Activated gamma-delta T cell treated with Interleukin-2 at 50 U/mL for 16 hours (primary cell): ENCODE data around the gene ANXA3.
"Not testable (repeated sequence)": the region's sequence is repeated elsewhere in the genome, so short reads cannot be mapped to it uniquely, and the experiment has no call there.

Experiments
- DNase-seq: peaks from one replicate; pipeline ENCODE4 v3.0.0-alpha.2; 2020

ANXA3 gene, protein sequence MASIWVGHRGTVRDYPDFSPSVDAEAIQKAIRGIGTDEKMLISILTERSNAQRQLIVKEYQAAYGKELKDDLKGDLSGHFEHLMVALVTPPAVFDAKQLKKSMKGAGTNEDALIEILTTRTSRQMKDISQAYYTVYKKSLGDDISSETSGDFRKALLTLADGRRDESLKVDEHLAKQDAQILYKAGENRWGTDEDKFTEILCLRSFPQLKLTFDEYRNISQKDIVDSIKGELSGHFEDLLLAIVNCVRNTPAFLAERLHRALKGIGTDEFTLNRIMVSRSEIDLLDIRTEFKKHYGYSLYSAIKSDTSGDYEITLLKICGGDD

GRCh38 chr4:78551420-78552351 lies at the start of gene ANXA3:
ANXA3 (plus strand) TSS chr4:78551770; CDS start chr4:78554474, 2,704 bp downstream.
- no peak for DNase-seq

DNA sequence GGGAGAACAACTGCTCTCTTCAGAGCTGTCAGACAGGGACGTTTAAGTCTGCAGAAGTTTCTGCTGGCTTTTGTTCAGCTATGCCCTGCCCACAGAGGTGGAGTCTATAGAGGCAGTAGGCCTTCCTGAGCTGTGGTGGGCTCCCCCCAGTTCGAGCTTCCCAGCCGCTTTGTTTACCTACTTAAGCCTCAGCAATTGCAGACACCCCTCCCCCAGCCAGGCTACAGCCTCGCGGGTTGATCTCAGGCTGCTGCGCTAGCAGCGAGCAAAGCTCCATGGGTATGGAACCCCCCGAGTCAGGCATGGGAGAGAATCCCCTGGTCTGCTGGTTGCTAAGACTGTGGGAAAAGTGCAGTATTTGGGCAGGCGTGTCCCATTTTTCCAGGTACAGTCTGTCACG lies 45.3 kb upstream of the ANXA3 start:
- DNase-seq, result not testable (repeated sequence)

DNA sequence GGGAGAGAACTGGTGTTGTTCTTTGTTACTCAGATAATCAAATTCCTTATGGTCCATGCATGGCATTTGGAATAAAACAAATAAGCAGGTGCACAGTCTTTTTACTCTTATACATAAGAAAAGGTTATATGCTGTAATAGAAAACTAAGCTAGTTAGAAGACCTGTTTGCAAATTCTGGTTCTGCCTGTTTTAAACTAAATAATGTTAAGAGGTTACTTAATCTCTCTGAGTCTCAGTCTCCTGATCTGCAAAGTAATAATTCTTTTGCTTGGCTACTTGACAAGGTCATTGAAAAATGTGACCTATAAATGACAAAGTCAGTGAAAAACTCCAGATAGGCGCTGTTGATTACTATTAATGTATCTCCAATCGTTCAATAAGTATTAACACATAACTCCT lies 42.5 kb upstream of the ANXA3 start:
- DNase-seq, result no peak

DNA sequence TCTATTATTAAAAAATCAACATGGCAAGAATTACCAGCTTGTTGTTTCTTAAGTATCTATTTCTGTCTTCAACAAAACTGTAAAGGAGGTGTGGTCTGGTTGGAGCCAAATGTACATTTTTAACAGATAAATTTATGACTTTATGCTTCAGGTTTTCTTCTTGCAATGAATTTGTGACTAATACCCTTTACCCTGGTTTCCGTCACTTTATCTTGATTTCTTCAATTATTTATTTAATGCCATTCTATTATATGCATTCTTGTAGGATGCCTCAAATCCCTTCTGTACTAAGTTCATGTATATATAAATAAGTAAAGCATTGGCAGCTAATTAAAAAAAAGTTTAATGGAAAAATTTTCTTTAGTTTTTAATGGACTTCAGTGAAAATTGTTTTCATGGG lies 41.5 kb upstream of the ANXA3 start:
- DNase-seq, result no peak

- DNase-seq, result no peak
Observed at GRCh38 chr4:78510681-78511080, 40.9 kb upstream of the ANXA3 start.

DNA sequence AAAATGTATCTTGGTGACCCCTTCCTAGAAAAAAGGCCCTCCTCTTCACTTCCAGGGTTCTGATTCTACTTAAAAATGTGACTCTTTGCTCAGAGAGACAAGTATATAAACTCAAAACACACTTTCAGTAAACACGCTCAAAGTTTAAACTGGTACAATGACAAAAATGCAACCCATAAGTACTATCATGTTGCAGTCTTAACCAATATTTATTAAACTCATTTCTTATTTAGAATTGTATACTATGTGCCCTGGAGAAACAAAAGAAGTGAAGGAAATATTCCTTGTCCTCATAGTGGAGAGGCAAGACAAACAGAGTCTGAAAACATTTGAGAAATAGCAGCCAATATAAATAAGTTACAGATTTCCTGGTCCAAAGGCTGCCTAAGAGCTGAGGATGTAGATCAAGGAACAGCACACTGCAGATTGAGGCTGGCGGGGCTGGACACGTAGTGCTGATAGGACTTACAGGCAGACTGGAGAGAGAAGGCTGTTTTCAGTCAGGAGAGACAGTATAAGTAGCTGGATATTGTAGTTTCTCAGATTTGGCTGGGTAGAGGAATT lies 39.1 kb upstream of the ANXA3 start:
- DNase-seq, result no peak

DNA sequence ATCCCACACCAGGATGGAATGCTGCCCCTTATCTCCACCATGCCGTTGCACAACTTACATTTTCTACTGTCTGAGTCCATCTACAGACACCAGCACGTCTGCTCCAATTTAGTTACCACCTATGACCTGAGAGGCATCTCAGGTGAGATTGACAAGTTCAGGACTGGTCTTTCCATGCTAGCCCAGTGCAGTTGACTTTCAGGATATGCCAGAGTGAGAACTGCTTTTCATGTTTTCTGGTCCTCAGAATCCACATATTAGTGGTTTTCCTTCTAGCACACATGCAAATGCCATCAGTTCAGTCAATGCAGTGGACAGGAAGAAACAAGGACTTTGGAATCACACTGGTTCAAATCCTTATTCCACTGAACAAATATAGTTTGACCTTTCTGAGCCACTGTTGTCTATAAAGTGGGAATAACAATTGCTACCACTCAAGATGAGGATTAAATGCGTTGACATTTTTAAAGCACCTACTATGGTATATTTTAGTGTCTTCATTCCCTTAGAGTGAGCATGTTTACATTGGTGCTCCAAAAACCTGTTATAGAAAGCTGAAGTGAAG lies 38.1 kb upstream of the ANXA3 start:
- DNase-seq, result no peak

DNA sequence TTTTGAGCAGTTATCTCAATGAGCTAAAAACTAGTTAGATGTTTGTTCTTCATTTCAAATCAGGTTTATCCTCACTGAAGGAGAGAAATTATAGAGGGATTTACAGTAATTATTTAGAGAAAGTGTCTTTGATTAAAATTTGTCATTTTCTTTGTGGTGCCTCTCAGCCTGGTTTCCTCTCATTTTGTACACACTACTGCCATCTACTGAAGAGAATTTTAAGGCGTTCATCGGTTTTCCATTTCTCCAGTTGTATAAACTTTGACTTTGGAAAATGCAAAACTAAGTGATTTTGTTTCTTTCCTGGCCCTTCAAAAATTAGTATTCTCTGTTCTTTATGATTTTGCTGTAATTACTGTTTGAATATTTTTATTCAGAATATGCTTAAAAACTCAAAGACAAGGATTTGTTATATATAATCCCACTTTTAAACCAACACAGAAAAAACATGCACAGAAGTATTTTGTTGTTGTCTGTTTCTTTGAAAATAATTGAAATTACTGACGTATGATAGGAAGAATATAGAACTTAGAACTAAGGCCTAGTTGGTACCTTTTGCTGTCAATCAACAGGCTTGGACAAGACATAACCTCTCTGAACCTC lies 34.4 kb upstream of the ANXA3 start:
- DNase-seq, result no peak

DNA sequence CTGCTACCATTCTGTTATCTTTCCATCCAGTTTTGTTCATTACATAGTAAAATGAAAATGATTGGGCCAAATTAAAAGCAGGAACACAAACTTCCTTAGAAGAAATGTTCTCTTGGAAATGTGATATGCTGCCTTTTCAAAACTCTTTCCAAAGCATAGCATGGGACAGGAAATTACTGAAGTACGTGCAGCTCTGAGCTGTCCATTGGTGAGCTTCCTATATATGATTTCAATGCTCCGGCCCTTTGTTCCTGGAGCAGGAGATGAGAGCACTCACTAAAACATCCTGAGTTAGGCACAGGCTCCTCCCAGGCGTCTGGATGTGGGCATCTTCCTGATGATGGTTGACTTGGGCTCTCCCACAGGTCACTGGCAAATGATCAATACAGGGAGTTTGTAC lies 33.0 kb upstream of the ANXA3 start:
- no peak for DNase-seq

DNA sequence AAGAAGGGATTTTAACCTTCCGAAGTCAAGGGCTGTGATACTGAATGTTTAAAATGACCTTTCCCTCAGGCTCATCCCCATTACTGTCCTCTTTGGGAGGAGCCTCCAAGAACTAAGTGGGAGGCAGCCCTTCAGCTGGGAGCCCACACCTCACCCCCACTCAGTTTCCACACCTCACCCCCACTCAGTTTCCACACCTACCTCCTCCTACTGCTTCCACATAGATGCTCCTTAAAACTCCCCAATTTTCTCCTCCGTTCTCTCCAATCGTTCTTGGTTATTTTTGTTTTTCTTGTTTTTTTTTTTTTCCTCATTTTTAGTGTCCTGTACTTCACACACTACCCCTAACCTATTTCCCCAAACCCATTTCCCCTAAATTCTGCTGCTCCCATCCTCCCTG lies 31.6 kb upstream of the ANXA3 start:
- no peak for DNase-seq

- no peak for DNase-seq
Observed at GRCh38 chr4:78520808-78521226, 30.8 kb upstream of the ANXA3 start.

GRCh38 chr4:78524009-78524408 lies 27.6 kb upstream of the ANXA3 start:
- no peak for DNase-seq

- no peak for DNase-seq
Observed at GRCh38 chr4:78525559-78525958, 26.0 kb upstream of the ANXA3 start.

DNA sequence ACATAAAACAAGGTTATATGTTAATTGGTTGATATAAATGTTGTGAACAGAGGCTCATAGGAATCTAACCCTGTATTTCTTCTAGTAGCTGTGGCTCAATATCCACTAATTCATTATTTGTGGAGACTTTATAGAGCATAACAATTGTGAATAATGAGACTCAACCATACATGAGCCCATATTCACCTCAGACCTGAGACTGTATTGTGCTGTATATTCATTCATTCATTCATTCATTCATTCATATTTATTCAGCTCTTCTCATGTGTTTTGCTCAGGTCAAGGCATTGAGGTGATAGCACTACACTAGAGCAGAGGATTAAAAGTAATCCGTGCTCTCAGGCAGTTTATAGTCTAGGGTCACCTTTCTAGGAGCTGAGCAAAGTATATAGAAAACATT lies 24.5 kb upstream of the ANXA3 start:
- DNase-seq, result no peak

DNA sequence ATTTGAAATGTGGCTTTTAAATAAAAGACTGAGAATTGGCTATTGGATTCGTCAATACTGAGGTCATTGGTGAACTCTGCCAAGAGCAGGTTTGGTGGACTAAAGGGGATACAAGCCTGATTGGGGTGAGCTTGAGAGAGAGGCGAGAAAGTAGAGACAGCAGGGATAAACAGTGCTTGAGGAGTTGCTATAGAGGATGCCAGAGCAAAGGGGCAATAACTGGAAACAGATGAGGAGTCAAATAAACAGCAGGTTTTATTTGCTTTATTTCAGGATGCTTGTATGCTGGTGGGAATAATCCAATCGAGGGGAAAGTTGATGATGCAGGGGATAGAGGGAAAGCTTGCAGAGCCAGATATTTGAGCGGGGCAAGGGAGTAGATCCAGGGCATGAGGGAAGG lies 24.0 kb upstream of the ANXA3 start:
- DNase-seq, result no peak

GRCh38 chr4:78528327-78528726 lies 23.2 kb upstream of the ANXA3 start:
- DNase-seq, result no peak

DNA sequence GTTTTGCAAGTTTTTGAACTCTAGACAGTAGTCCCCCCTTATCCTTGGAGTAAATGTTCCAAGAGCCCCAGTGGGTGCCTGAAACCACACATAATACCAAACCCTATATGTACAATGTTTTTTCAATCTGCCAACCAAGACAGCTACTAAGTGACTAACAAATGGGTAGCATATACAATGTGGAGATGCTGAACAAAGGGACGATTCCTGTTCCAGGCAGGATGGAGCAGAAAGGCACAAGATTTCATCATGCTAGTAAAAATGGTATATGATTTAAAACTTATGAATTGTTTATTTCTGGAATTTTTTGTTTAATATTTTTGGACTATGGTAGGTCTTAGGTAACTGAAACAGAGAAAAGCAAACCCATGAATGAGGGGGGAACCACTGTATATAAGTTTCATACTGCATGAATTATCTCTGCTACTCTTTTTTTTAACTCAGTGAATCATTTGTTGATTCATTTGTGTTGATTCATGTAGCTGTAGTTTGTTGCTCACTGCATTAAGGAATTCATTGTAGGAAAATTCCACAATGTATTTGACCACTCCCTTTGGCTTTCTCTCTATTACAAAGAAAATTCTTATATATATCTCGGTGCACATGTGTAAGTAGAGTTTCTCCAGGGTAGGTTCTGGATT lies 21.9 kb upstream of the ANXA3 start:
- DNase-seq, result no peak

DNA sequence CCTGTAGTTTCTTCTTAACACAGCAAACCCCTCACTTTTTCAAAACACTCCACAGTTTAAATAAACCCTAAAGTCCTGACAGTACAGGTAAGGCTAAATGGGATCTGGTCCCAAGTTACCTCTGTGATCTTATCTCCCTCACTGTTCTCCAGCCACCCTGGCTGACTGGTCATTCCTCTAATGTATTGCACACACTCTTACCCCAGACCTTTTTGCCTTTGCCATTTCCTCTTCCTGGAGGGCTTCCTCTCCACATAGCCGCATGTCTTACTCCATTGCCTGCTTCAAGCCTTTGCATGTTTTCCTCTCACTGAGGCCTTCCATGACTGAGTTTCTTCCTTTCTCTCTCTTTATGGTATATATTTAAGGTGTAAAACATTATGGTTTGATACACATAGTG lies 19.5 kb upstream of the ANXA3 start:
- no peak for DNase-seq

DNA sequence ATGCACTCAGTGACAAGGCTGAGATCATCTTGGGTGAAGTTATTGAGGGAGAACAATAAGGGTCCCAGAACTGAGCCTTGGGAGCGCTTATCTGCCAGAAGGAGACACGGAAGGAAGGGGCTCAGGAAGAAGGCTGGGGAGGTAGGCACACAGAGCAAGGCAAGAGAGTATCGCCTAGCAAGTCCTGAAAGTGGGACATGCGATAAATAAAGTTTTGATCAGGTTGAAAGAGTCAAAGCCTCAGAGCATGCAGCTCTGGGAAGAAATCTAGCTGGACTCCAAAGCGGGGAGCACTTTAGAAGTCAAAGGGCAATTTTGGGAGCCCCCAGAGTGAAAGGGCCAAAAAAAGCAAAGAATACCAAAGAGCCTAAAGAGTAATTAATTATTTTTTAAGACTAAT lies 17.7 kb upstream of the ANXA3 start:
- no peak for DNase-seq

DNA sequence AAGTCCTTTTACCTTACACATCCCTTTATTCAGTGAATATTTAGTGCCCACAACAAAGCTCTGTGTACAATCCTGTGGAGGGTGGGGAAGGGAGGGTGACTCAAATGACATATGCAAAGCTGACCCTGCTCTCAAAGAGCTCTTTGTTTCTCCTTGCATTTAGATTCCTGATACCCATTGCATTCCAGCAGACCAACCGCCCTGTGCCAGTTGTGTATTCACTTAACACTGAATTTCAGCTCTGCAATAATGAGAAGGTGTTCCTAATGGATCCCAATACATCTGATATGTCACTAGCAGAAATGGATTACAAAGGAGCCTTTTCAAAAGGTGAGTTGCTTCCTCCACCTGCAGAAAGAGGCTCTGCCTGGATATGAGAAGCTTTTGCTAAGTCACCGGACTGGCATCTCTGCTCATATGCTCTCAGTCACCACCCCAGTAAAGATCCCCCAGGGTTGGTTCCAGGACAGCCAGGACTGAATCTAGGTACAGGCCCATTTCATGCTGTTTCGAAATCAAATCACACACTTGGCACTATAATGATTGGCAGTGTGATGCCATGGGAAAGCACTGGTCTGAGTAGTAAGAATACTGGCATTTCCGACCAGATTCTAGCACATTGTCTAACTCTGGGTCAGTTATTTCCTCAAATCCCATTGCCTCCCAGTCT lies 17.1 kb upstream of the ANXA3 start:
- DNase-seq, result no peak

- DNase-seq, result no peak
Observed at GRCh38 chr4:78542373-78542772, 9.2 kb upstream of the ANXA3 start.
